Heart left ventricle (tissue), 16 donors: ENCODE results near the gene ABLIM2. TPM values are rescaled to one million over a fixed set of nuclear protein-coding genes. Genes with fewer than 3 reads are reported as not detected.

Experiments used
- ATAC-seq, 4 donors: fragments of 200-7000 bp; cut with Tn5 transposase; one replicate each; pipeline ENCODE4 v1.9.1; 2020 to 2022; ENCODE audit warnings: moderate library complexity in 4 of 4, mild to moderate bottlenecking in 3 of 4, moderate number of reproducible peaks in 1 of 4
- DNase-seq, 5 donors: peaks; one replicate each; pipeline ENCODE4 v3.0.0-alpha.2; 2020
- H3K27ac ChIP-seq, 12 donors: fragments of 200-600 bp; sonication (generic) in 4 of 12; one replicate each; pipeline versions ENCODE4 v1.5.0 to v1.8.0; 2016 to 2022; ENCODE audit warnings: mild to moderate bottlenecking in 2 of 12
- H3K27me3 ChIP-seq, 9 donors: fragments of 200-600 bp; sonication (generic) in 2 of 9; one replicate each; pipeline versions ENCODE4 v1.5.1 to v1.8.0; 2016 to 2022; ENCODE audit warnings: mild to moderate bottlenecking in 3 of 9
- H3K36me3 ChIP-seq, 9 donors: fragments of 200-600 bp; sonication (generic) in 2 of 9; one replicate each; pipeline versions ENCODE4 v1.5.0 to v1.8.0; 2018 to 2022; ENCODE audit warnings: mild to moderate bottlenecking in 2 of 9
- H3K4me1 ChIP-seq, 12 donors: fragments of 200-600 bp; sonication (generic) in 4 of 12; one replicate each; pipeline versions ENCODE4 v1.5.0 to v1.8.0; 2016 to 2022; ENCODE audit warnings: mild to moderate bottlenecking in 3 of 12
- H3K4me3 ChIP-seq, 12 donors: fragments of 200-600 bp; sonication (generic) in 4 of 12; one replicate each; pipeline versions ENCODE4 v1.5.0 to v1.8.0; 2017 to 2022; ENCODE audit warnings: mild to moderate bottlenecking in 9 of 12, moderate library complexity in 4 of 12
- H3K9me3 ChIP-seq, 12 donors: fragments of 200-600 bp; sonication (generic) in 4 of 12; one replicate each; pipeline versions ENCODE4 v1.5.0 to v1.8.0; 2016 to 2022; ENCODE audit warnings: mild to moderate bottlenecking in 1 of 12
- CTCF ChIP-seq, 12 donors: fragments of 200-600 bp; sonication (generic) in 4 of 12; IDR thresholded peaks; one replicate each; pipeline versions ENCODE4 v1.5.0 to v1.8.0; 2018 to 2022; ENCODE audit warnings: antibody characterized with exemption in 12 of 12, mild to moderate bottlenecking in 5 of 12
- POLR2A ChIP-seq, 2 donors: fragments of 450-650 bp; IDR thresholded peaks; one replicate each; pipeline ENCODE4 v1.6.1; 2017; ENCODE audit warnings: antibody characterized with exemption in 2 of 2, mild to moderate bottlenecking in 2 of 2, moderate library complexity in 2 of 2
- WGBS, 4 donors: extraction: QIAGEN DNeasy Blood & Tissue Kit in 2 of 4; methylation state at CpG; one replicate each; pipeline versions ENCODE4 v1.1.5 to v1.1.7; 2013 to 2018; 5-methylcytosine and 5-hydroxymethylcytosine counted together
- intact Hi-C, 10 donors: fragments of 100-400 bp; cut with DNase I; formaldehyde crosslinking; loops; one replicate each; pipeline versions ENCODE4 v1.11.1 to v1.14.2; 2022
- polyA plus RNA-seq, 2 donors: library from polyadenylated mRNA; stranded (reverse); fragments of 200-250 nt; gene quantifications; one replicate each; pipeline ENCODE4 v1.2.3, GENCODE V29; 2013
- total RNA-seq, 9 donors: library from RNA; depleted of rRNA in 2 of 9; stranded (reverse); fragments of >200 nt in 2 of 9; fragmentation: NEBNext Ultra II Directional in 3 of 9; extraction: Animal tissue kit (Norgen Biotek cat#: 25700) in 3 of 9; gene quantifications; one replicate each; pipeline versions ENCODE4 v1.1.0 to v1.2.4, GENCODE V29; 2016 to 2023
- donor health status: ischemic (EF 13 %, LVEDD 7.1; RV severe dilation, severe dysfunction).
- donor health status: healthy with polysubstance abuse.
- donor health status: DM: no; HTN: yes; CAD: no.
- donor health status: DM: no; HTN: no; CAD: no.
- donor health status: ischemic (EF 25% LVEDD 6.9; RV normal size, moderate dysfunction).
- donor health status: ischemic (EF 25% LVEDD 5.7; RV mildly dilated, moderate dysfunction).
- donor health status: healthy.
- donor health status: DM: yes; HTN: yes; CAD: no.
- donor health status: ischemic (EF 35%, LVEDD 5.7; RV mildly dilated, moderate dysfunction).
- donor health status: nonischemic (EF 11% LVEDD 7.7; RV severe dilation, severe dysfunction).
- donor health status: DM: yes; HTN: yes; CAD: no.
- donor health status: PGD.
- donor health status: ischemic (EF 29% LVEDD 5.4; RV normal size, mild dysfunction).
- donor health status: nonischemic (EF 23%, LVEDD 6.1; RV moderate dilation, normal function).

The ABLIM2 gene
- total and polyA plus RNA-seq, 11 donors, result 11.1 to 27.9 (median 18.4) TPM

GRCh38 chr4:8009710-8010511 is 148.7 kb downstream of the ABLIM2 start:
- peaks cover 0 to 5% (median 0%) of the 10 kb centered on the region in 9 donors for H3K36me3 ChIP-seq
- intact Hi-C loops, result no loop called here
- no peaks in the 10 kb centered on the region for H3K27me3 ChIP-seq
- no peak for ATAC-seq
- DNase-seq, result no peak
- no peak overlapping the region for H3K4me3 ChIP-seq
- no peaks in the 10 kb centered on the region for H3K9me3 ChIP-seq
- no peak overlapping the region for H3K27ac ChIP-seq
- H3K4me1 ChIP-seq, result peaks cover 0 to 8% (median 0%) of the 10 kb centered on the region in 12 donors
- WGBS, 4 donors, result 86 to 92% (median 89%) methylated on average over 22 to 28 of the region's 28 CpGs
- TF ChIP-seq POLR2A (IDR thresholded peaks at IDR 0.05) (no peak), CTCF (IDR thresholded peaks at IDR 0.05) (no peak)

- no peak overlapping the region for H3K27ac ChIP-seq
- 90 to 95% (median 92%) methylated on average over 5 of the region's 5 CpGs for WGBS, 4 donors
- ATAC-seq, result no peak
- peaks cover 0 to 6% (median 0%) of the 10 kb centered on the region in 9 donors for H3K36me3 ChIP-seq
- DNase-seq, result no peak
- H3K9me3 ChIP-seq, result no peaks in the 10 kb centered on the region
- H3K27me3 ChIP-seq, result no peaks in the 10 kb centered on the region
- intact Hi-C loops, result no loop called here
- no peak overlapping the region for H3K4me3 ChIP-seq
- TF ChIP-seq CTCF (IDR thresholded peaks at IDR 0.05), result no peak
- no peak for TF ChIP-seq POLR2A (IDR thresholded peaks at IDR 0.05)
- H3K4me1 ChIP-seq, result peaks cover 0 to 8% (median 0%) of the 10 kb centered on the region in 12 donors
Observed at GRCh38 chr4:8009097-8009496, 149.5 kb downstream of the ABLIM2 start.

- Histone ChIP-seq H3K36me3 (peaks cover 0 to 6% (median 0%) of the 10 kb centered on the region in 9 donors), H3K4me1 (peaks cover 0 to 8% (median 0%) of the 10 kb centered on the region in 12 donors), H3K4me3 (no peak overlapping the region), H3K27ac (no peak overlapping the region), H3K27me3 (no peaks in the 10 kb centered on the region), H3K9me3 (no peaks in the 10 kb centered on the region)
- ATAC-seq (no peak), DNase-seq (no peak)
- 87 to 94% (median 91%) methylated on average over 12 of the region's 12 CpGs for WGBS, 4 donors
- intact Hi-C loops, result no loop called here
- no peak for TF ChIP-seq POLR2A (IDR thresholded peaks at IDR 0.05)
- TF ChIP-seq CTCF (IDR thresholded peaks at IDR 0.05), result no peak
Observed at GRCh38 chr4:8008391-8008790, 150.2 kb downstream of the ABLIM2 start.

- H3K27ac ChIP-seq, result no peak overlapping the region
- 84 to 90% (median 88%) methylated on average over 8 to 11 of the region's 11 CpGs for WGBS, 4 donors
- TF ChIP-seq POLR2A (IDR thresholded peaks at IDR 0.05), result no peak
- no peak for TF ChIP-seq CTCF (IDR thresholded peaks at IDR 0.05)
- H3K4me1 ChIP-seq, result peaks cover 0 to 8% (median 0%) of the 10 kb centered on the region in 12 donors
- no peaks in the 10 kb centered on the region for H3K27me3 ChIP-seq
- H3K4me3 ChIP-seq, result no peak overlapping the region
- no peak for ATAC-seq
- DNase-seq, result no peak
- intact Hi-C loops, result no loop called here
- H3K9me3 ChIP-seq, result no peaks in the 10 kb centered on the region
- peaks cover 0 to 6% (median 0%) of the 10 kb centered on the region in 9 donors for H3K36me3 ChIP-seq
Observed at GRCh38 chr4:8007581-8007980, 151.0 kb downstream of the ABLIM2 start.
